WI38 (cell line): ENCODE measurements around the gene PRDM7.
"Not testable (repeated sequence)": the region's sequence is repeated elsewhere in the genome, so short reads cannot be mapped to it uniquely, and the experiment has no call there.

Experiments used
- H3K4me3 ChIP-seq: 2 replicates; pipeline ENCODE4 v1.5.1; 2011; ENCODE audit warnings: low read depth, mild to moderate bottlenecking, control low read depth, low read length
- TF ChIP-seq, protein P1 (sequence below): IDR thresholded peaks from 2 replicates; pipeline ENCODE4 v1.5.1; 2012; ENCODE audit warnings: low read depth, mild to moderate bottlenecking, control low read depth, low read length

Gene PRDM7

DNA sequence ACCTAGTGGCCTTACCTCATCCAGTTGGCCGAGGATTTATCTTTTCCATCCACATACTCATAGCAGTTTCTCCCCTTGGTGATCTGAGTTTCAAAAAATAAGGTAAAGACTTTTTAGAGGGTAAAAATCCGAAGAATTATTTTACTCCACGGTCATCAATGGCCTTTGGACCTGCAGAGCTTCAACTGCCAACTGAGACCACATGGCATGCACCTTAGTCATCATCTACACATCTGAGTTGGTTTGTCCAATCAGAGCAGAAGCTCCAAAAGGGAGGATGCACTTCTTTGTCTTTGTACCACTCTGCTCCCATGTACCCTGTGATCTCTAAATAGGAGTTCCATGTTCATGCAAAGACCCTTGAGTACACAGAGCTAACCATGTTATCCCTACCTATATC is 15.7 kb downstream of the PRDM7 start:
- TF ChIP-seq, protein P1, sequence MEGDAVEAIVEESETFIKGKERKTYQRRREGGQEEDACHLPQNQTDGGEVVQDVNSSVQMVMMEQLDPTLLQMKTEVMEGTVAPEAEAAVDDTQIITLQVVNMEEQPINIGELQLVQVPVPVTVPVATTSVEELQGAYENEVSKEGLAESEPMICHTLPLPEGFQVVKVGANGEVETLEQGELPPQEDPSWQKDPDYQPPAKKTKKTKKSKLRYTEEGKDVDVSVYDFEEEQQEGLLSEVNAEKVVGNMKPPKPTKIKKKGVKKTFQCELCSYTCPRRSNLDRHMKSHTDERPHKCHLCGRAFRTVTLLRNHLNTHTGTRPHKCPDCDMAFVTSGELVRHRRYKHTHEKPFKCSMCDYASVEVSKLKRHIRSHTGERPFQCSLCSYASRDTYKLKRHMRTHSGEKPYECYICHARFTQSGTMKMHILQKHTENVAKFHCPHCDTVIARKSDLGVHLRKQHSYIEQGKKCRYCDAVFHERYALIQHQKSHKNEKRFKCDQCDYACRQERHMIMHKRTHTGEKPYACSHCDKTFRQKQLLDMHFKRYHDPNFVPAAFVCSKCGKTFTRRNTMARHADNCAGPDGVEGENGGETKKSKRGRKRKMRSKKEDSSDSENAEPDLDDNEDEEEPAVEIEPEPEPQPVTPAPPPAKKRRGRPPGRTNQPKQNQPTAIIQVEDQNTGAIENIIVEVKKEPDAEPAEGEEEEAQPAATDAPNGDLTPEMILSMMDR, result no peak
- no peak overlapping the region for H3K4me3 ChIP-seq

DNA sequence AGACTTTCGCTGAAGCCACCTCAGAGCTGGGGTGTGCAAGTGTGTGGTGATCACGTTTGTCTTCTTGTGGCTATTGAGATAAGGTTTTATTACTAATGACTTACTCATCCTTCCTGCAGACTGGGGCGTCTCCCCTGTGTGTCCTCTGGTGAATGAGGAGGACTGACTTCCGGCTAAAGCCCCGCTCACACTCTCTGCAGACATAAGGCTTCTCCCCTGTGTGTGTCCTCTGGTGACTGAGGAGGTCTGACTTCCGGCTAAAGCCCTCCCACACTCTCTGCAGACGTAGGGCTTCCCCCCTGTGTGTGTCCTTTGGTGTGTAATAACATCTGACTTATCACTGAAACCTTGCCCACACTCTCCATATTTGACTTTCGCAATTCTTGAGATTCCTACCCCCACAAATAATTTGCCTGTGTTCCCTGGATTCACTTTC is 19.4 kb downstream of the PRDM7 start:
- TF ChIP-seq, protein P1, result no peak
- H3K4me3 ChIP-seq, result no peak overlapping the region

DNA sequence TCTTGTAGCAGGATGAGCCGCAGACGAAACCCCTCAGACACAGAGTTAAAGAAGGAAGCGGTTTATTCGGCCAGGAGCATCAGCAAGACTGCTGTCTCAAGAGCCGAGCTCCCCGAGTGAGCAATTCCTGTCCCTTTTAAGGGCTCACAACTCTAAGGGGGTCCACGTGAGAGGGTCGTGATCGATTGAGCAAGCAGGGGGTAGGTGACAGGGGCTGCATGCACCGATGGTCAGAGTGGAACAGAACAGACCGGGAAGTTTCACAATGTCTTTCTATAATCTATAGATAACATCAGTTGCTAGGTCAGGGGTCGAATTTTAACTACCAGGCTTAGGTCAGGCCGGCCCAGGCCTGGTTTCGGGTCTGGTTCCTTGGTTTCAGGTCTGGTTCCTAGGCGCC is 20.6 kb downstream of the PRDM7 start:
- not testable (repeated sequence) for H3K4me3 ChIP-seq

DNA sequence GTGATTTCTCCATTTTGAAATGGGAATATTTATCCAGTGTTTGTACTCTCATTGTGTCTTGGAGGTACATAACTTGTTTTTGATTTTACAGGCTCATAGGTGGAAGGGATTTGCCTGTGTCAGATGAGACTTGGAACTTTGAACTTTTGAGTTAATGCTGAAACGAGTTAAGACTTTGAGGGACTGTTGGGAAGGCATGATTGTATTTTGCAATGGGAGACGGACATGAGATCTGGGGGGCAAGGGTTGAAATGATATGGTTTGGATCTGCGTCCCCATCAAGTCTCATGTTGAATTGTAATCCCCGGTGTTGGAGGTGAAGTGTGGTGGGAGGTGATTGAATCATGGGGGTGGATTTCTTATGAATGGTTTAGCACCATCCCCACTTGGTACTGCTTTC is 21.8 kb downstream of the PRDM7 start:
- no peak overlapping the region for H3K4me3 ChIP-seq

DNA sequence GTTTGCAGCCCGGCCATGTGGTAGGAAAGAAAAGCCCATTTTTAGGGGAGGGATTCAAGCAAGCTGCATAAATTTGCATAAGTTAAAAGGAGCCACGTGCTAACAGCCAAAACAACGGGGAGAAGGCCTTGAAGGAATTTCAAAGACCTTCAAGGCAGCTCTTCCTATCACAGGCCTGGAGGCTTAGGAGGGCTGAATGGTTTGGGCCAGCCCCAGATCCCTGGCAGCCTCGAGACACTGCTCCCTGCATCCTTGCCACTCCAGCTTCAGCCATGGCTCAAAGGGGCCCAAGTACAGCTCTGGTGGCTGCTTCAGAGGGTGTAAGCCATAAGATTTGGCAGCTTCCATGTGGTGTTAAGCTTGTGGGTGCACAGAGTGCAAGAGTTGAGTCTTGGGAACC is 22.6 kb downstream of the PRDM7 start:
- TF ChIP-seq, protein P1, result no peak
- H3K4me3 ChIP-seq, result no peak overlapping the region

More for the DNA sequence above, 21.8 kb downstream of the PRDM7 start:
- TF ChIP-seq, protein P1, result no peak

DNA sequence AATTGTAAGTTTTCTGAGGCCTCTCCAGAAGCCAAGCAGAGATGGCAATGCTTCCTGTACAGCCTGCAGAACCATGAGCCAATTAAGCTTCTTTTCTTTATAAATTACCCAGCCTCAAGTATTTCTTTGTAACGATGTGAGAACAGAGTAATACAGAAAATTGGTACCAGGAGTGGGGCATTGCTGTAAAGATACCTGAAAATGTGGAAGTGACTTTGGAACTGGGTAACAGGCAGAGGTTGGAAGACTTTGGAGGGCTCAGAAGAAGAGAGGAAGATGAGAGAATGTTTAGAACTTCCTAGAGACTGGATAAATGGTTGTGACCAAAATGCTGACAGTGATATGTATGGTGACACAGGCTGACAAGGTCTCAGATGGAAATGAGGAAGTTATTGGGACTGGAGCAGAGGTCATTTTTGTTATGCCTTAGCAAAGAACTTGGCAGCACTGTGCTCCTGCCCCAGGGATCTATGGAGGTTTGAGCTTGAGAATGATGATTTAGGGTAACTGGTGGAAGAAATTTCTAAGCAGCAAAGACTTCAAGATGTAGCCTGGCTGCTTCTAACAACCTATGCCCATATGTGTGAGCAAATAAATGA is 23.1 kb downstream of the PRDM7 start:
- no peak overlapping the region for H3K4me3 ChIP-seq
- TF ChIP-seq, protein P1, result no peak

DNA sequence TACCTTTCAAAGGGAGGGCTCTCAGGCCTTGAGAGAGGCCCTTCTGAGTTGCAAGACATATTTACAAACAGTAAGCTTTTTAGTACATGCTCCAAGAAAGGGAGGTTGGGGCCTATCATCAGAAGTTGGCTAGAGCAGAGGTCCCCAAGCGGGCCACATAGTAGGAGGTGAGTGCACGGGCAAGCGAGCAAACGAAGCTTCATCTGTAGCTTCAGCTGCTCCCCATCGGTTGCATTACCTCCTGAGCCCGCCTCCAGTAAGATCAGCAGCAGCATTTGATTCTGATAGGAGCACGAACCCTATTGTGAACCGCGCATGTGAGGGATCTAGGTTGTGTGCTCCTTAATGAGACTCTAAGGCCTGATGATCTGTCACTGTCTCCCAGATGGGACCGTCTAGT is 26.2 kb downstream of the PRDM7 start:
- H3K4me3 ChIP-seq, result no peak overlapping the region

More for the DNA sequence above, 26.2 kb downstream of the PRDM7 start:
- TF ChIP-seq, protein P1, result no peak
